Gastroesophageal sphincter (tissue), 4 donors: ENCODE data around the gene LRAT. TPM values are rescaled to one million over a fixed set of nuclear protein-coding genes. Genes with fewer than 3 reads are reported as not detected.

Source experiments
- ATAC-seq: fragments of 150-250 bp; one replicate; pipeline ENCODE4 v1.9.1; 2016; ENCODE audit warnings: mild to moderate bottlenecking, moderate library complexity
- H3K27ac ChIP-seq, 4 donors: fragments of 200-600 bp; sonication (generic) in 3 of 4; 1 replicate in 3 of 4; 2 replicates in 1 of 4; pipeline ENCODE4 v1.5.1; 2016 to 2019
- H3K27me3 ChIP-seq: fragments of 200-600 bp; sonication (generic); one replicate; pipeline ENCODE4 v1.5.1; 2019
- H3K36me3 ChIP-seq, 2 donors: fragments of 200-600 bp; sonication (generic); one replicate each; pipeline ENCODE4 v1.5.1; 2019; ENCODE audit warnings: control low read depth in 1 of 2
- H3K4me1 ChIP-seq, 3 donors: fragments of 200-600 bp; sonication (generic); 1 replicate in 2 of 3; 2 replicates in 1 of 3; pipeline ENCODE4 v1.5.1; 2016 to 2019; ENCODE audit warnings: control low read depth in 2 of 3
- H3K4me3 ChIP-seq, 2 donors: fragments of 200-600 bp; sonication (generic); one replicate each; pipeline ENCODE4 v1.5.1; 2019; ENCODE audit warnings: mild to moderate bottlenecking in 1 of 2, moderate library complexity in 1 of 2
- H3K9me3 ChIP-seq, 3 donors: fragments of 200-600 bp; sonication (generic); one replicate each; pipeline ENCODE4 v1.5.1; 2017 to 2019; ENCODE audit warnings: control low read depth in 2 of 3
- CTCF ChIP-seq, 4 experiments: fragments of 200-600 bp in 2 of 4; fragments of 450-650 bp in 2 of 4; sonication (generic) in 1 of 4; IDR thresholded peaks; one replicate each; pipeline ENCODE4 v1.5.1; 2017 to 2019; ENCODE audit warnings: antibody characterized with exemption in 4 of 4, mild to moderate bottlenecking in 2 of 4, moderate library complexity in 2 of 4
- EP300 ChIP-seq: sonication (generic); formaldehyde crosslinking; IDR thresholded peaks from one replicate; pipeline ENCODE4 v1.6.1; 2017; ENCODE audit warnings: antibody characterized with exemption, mild to moderate bottlenecking
- POLR2A ChIP-seq, 2 donors: fragments of 450-650 bp; IDR thresholded peaks; one replicate each; pipeline ENCODE4 v1.6.1; 2017; ENCODE audit warnings: antibody characterized with exemption in 2 of 2, mild to moderate bottlenecking in 2 of 2, moderate library complexity in 1 of 2
- POLR2AphosphoS5 ChIP-seq: sonication (generic); formaldehyde crosslinking; IDR thresholded peaks from one replicate; pipeline ENCODE4 v1.6.1; 2017; ENCODE audit warnings: antibody characterized with exemption
- WGBS, 2 donors: methylation state at CpG; one replicate each; pipeline ENCODE4 v1.1.5; 2018; ENCODE audit warnings: low coverage in 1 of 2; 5-methylcytosine and 5-hydroxymethylcytosine counted together
- total RNA-seq, 4 donors: library from RNA; depleted of rRNA; stranded (reverse); fragments of >200 nt; gene quantifications; one replicate each; pipeline ENCODE4 v1.1.0, GENCODE V29; 2016

LRAT gene
- total RNA-seq, 4 donors from 2014 or later, result 0.30 to 0.40 TPM; not detected in 2

- Histone ChIP-seq H3K36me3 (no peaks in the 10 kb centered on the region), H3K4me3 (no peak overlapping the region), H3K4me1 (no peaks in the 10 kb centered on the region), H3K27me3 (peaks cover 24% of the 10 kb centered on the region), H3K9me3 (no peaks in the 10 kb centered on the region), H3K27ac (no peak overlapping the region)
- no peak for TF ChIP-seq POLR2A (IDR thresholded peaks at IDR 0.05)
- TF ChIP-seq EP300, result no peak
- no peak for TF ChIP-seq CTCF (IDR thresholded peaks at IDR 0.05)
- no peak for TF ChIP-seq POLR2AphosphoS5
- 55 to 76% methylated on average over 5 to 6 of the region's 6 CpGs for WGBS, 2 donors
- ATAC-seq, result no peak
Measured at GRCh38 chr4:154757713-154758112, 13.9 kb downstream of the LRAT start.

- Histone ChIP-seq H3K4me1 (no peaks in the 10 kb centered on the region), H3K4me3 (no peak overlapping the region), H3K9me3 (no peaks in the 10 kb centered on the region), H3K27ac (no peak overlapping the region), H3K27me3 (peaks cover 39% of the 10 kb centered on the region), H3K36me3 (no peaks in the 10 kb centered on the region)
- TF ChIP-seq EP300, result no peak
- TF ChIP-seq CTCF (IDR thresholded peaks at IDR 0.05), result no peak
- TF ChIP-seq POLR2A (IDR thresholded peaks at IDR 0.05), result no peak
- TF ChIP-seq POLR2AphosphoS5, result no peak
- ATAC-seq, result no peak
- WGBS, 2 donors, result 72% methylated on average over 2 of the region's 2 CpGs; no CpG with 5 or more reads in 1 of the 2 donors
Measured at GRCh38 chr4:154760895-154761294, 17.1 kb downstream of the LRAT start.

- WGBS, 2 donors, result 88% methylated on average over 1 of the region's 1 CpG; no CpG with 5 or more reads in 1 of the 2 donors
- no peaks in the 10 kb centered on the region for H3K4me1 ChIP-seq
- ATAC-seq, result no peak
- TF ChIP-seq EP300 (no peak), CTCF (IDR thresholded peaks at IDR 0.05) (no peak)
- H3K9me3 ChIP-seq, result peaks cover 0 to 5% (median 0%) of the 10 kb centered on the region in 3 donors
- no peak overlapping the region for H3K27ac ChIP-seq
- peaks cover 21% of the 10 kb centered on the region for H3K27me3 ChIP-seq
- H3K36me3 ChIP-seq, result no peaks in the 10 kb centered on the region
- H3K4me3 ChIP-seq, result no peak overlapping the region
Measured at GRCh38 chr4:154778264-154778663, 34.5 kb downstream of the LRAT start.

- Histone ChIP-seq H3K9me3 (no peaks in the 10 kb centered on the region), H3K4me1 (no peaks in the 10 kb centered on the region), H3K4me3 (no peak overlapping the region), H3K27ac (no peak overlapping the region), H3K27me3 (peaks cover 21% of the 10 kb centered on the region), H3K36me3 (no peaks in the 10 kb centered on the region)
- ATAC-seq, result no peak
- WGBS, 2 donors, result 31 to 59% methylated on average over 2 to 3 of the region's 3 CpGs
- TF ChIP-seq EP300 (no peak), CTCF (IDR thresholded peaks at IDR 0.05) (peak; percentile 20 to 56 (median 32)), POLR2AphosphoS5 (no peak), POLR2A (IDR thresholded peaks at IDR 0.05) (no peak)
Measured at GRCh38 chr4:154779362-154779947, 35.7 kb downstream of the LRAT start.
